ENCODE results near the gene HRH1. TPM values are rescaled to one million over a fixed set of nuclear protein-coding genes. Genes with fewer than 3 reads are reported as not detected.

HRH1 gene
- total RNA-seq, 1 experiment from 2014 or later = 8.7 TPM

DNA sequence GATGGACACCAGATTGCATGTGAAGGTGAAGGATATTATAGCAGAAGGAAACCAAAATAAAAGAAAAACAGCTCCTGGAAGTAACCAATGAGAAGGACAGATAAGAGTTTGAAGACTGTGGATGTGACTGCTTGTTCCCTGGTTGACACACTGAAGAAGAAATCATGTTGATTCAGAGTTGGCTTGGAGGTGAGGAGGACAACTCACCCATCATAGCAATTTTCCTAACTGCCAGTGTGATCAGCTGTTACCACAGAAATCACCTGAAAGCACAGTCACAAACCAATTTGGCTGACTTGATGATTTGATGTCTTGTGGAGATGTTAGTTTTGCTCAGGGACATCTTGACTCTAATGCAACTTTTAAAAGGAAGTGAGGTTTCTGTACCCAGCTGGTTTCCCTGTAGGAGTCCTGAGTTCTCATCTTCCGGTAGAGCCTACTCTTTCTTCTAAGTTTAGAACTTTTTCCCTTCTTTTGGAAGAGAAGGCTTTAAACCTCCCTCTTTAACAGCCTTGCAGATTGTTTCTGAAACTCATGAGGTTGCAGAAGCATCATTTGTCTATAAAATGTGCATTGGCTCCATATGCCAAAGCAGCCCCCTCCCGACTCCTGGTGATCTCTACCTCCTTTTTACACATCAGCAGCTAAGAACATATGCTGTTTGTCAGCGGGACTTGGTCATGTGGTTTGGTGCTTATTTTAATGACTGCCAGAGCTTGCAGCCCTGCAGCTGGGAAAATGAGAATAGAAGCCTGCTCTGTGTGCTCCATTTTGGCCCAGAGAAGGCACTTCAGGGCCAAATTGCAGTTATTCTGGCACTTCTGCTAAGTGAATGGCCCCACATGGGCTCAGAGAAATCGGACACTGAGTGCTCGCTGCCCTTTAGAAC, 128.2 kb downstream of the HRH1 start:
- no peak for DNase-seq (ENCODE audit: low read depth)

DNA sequence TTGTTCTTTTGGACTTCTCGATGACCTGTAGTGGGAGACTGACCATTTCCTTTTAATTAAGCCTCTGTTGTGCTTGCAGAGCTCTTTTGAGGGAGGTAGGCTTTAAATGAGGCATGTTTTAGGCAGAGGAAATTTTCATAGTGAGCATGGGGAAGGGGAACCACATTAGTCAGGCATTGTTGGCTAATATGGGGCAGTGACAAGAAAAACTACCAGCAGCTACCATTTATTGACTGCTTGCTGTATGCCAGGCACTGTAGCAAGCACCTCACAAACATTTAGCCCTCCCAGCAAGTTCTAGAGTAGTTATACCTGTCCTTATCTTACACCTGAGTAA, 128.8 kb downstream of the HRH1 start:
- DNase-seq (ENCODE audit: low read depth) = no peak

DNA sequence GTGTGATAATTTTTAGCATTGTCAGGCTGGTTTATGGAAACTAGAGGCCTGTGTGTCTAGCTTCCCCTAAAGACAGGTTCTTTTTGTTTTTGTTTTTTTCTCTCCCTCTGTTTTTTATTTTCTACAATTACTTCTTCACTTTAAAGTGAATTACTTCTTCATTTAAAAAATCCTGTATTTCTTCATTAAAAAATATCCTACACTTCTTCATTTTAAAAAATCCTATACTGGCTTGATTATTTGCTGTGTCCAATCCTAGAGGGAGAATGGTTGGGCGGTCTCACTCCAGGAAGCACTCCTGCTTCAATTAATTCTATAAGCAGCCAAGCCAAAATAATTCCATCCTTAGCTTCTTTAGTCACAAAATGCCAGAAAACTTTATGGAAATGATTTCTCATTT, 129.7 kb downstream of the HRH1 start:
- no peak for DNase-seq (ENCODE audit: low read depth)

DNA sequence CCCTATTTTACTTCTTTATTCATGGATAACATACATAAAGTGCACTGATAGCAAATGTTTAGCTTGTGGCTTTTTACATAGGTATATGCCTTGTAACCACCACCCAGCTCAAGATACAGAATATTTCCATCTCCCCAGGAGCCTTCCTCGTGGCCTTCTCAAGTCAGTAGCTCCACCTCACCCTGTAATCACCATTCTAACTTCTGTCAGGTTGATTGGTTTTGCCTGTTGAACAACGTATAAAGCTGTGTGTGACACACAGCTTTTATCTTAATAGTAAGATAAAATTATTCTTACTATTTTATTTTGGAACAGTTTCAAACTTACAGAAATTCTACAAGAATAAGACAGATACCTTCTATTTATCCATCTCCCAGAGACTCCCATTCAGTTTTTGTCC, 131.2 kb downstream of the HRH1 start:
- no peak for DNase-seq (ENCODE audit: low read depth)

DNA sequence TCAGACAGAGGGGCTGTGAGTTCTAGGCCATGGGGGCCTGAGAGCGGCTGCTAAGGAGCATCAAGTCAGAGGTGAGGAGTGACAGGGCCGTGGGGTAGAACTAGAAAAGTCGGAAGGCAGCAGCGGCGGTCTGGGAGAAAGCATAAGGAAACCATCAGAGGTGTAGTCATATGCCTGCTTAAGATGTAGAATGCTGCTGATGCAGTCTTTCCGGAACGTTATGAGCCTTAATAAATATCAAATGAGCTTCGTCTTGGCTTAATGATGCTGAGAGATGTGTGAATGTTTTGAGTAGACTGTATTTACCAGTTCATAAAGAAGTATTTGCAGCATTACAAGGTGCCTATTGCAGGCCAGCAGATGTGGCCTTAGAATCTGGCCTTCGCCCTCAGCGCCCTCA, 133.1 kb downstream of the HRH1 start:
- DNase-seq (ENCODE audit: low read depth) = no peak

DNA sequence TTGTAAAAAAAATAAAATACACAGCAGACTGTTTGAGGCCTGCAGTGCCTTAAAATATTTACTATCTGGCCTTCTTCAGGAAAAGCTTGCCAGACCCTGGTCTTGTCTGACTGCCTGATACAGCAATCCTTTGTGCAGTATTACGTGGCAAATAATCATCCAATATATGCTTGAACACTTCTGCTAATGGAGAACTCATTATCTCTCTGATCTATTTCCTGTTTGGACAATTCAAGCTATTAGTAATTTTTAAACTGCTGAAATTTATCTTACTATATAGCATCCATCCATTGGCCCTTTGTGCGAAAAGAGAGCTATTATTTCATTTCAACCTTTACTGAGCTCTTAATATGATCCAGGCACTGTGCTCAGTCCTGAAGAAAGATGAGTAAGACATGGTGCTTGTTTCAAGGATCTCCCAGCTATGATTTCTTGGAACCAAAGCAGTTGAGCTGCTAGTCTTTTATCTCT, 133.8 kb downstream of the HRH1 start:
- DNase-seq (ENCODE audit: low read depth) = peak; percentile 23

DNA sequence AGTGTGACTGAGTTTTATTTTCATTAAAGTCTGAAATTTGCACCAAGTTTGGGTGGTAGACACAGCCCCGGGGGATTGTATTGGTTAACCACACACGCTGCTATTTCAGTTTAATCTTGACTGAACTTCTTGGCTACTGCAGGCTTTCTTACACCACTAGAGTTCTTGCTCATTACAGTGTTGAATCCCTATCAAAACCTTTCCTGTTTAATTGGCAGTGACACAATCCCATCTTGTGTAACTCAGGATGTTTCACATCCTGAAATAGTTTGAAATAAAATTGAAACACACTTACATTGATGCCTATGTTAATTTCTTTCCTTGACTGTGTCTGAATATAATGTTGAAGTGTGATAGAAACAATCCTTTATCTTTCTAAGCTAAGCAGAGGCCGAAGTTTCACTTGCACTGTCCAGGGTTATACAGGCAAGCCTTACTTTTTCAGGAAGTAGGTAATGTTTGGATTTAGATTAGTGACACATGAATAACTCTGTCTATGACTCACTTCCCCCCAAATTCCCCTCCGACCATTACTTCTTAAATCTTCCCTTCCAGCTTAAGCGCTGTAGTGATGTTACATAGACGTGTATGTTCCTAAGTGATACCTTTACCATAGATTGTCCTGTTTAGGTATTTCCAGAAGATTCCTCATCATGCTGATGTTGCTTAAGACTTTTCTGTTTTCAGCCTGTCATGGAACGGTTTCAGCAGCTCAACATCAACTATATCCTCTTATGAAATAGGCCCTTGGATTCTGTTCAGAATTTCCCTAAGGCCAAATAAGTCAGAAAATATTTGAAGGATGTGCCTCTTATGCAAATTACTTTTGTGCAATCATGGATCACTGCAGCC, 134.7 kb downstream of the HRH1 start:
- DNase-seq (ENCODE audit: low read depth) = peak; percentile 84

DNA sequence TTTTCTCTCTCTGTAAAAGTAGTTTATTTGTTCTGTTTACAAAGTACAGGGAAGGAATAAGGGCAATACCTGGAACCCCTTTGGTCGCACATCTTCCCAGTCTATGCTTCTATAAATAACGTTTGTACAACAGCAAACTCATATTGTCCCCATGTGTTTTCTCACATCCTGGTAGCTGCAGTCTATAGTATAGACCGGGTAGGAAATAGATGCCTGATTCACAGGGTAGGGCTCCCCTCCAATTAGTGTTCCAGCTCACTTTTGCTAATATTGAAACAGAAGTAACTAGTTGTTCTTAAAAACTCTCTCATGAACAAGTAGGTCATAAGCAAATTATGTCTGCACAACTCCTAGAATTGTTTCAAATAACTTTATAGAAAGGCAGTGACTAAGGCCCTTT, 135.6 kb downstream of the HRH1 start:
- no peak for DNase-seq (ENCODE audit: low read depth)

DNA sequence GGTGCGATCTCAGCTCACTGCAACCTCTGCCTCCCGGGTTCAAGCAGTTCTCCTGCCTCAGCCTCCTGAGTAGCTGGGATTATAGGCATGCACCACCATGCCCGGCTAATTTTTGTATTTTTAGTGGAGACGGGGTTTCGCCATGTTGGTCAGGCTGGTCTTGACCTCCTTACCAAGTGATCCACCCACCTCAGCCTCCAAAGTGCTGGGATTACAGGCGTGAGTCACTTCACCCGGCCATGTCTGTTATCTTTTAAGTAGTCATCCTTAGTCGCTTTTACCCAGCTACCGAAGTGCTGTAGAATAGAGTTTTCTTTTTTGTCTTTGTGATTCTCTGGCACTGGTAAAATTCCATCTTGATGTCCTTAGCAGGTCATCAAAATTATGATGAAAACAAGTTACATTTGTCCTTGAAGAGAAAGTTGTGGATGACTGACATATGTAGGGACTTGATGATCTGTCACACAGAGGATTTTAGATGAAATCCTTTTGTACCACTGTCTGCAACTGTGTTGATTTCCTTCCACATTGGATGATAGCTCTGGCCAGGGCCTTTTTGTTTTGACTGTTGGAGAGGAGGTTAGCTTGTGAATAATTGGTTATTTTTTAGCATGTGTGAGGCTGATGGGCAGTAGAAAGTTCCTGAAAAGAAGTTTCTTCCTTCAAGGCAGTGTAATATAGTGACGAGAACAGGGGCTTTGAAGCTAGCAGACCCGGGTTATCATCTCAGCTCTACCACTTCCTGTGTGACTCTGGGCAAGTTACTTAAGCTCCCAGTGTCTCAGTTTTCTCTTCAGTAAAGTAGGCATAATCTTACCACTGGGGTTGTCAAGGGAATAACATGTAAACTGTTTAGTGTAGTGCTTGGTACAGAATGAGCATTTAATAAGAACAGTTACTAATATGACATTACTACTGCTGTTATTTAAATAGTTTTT, 136.7 kb downstream of the HRH1 start:
- DNase-seq (ENCODE audit: low read depth) = peak; percentile 81

DNA sequence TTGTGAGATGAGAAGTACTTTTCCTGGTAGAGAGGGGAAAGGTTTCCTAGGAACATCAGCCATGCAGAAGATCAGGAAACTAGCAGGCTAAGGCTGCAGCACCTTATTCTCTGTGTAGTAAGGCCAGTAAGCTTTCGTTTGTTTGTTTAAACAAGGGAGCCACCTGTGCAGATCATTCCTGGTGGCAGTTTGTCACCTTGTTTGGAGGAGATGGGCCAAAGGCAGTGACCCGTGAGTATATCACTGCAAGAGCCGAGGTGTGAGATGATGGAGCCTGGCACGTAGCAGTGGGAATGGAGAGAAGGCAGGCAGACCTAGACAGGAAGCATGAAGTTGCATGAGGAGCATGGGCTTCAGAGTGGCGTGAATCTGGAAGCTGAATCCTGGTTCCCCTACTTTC, 137.5 kb downstream of the HRH1 start:
- no peak for DNase-seq (ENCODE audit: low read depth)

DNA sequence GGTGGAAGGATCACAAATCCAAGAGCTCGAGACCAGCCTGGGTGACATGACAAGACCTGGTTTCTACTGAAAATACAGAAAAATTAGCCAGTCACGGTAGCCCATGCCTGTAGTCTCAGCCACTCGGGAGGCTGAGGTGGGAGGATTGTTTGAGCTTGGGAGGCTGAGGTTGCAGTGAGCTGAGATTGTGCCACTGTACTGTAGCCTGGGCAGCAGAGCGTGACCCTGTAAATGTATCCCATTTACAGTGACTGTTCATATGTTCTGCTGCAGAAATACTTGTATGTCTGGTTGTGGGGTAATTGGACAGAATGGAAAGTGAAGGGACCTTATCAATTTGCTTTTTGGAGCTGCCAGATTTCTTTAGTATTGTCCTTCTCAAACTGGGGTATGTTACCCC, 142.8 kb downstream of the HRH1 start:
- no peak for DNase-seq (ENCODE audit: low read depth)

DNA sequence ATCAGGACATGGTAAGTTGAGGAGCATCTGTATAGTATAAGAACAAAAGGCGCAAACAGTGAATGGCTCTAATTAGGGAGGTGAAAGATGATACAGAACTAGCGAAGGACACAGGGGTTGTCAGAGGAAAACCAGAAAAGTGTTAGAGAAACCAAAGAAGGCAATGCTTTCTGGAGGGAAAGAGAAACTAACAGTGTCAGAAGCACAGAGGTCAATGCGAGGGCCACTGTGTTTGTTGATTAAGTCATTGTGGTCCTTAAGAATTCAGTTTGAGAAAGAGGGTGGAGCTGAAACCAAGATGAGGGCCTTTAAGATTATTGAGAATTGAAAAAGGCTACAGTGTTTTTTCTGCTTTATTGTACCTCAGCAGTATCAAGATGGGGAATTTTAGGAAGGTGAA, 146.7 kb downstream of the HRH1 start:
- no peak for DNase-seq (ENCODE audit: low read depth)

DNA sequence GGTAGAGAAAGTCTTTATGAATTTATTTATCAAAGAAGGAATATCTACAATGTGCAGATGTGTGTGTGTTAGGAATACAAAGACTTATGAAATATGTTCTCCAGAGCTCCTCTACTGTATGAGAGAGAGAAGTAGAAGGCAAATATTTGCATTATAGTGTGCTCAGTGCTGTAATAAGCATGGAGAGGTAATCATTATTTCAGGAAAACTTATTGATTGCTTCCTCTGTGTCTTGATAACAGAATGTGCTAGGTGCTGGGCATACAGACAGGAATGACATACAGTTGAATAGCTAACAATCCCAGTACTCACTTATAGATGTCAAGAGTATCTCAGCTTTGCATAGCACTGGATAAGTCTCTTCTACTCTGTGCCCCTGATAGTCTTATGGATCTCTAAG, 148.2 kb downstream of the HRH1 start:
- DNase-seq (ENCODE audit: low read depth) = no peak

DNA sequence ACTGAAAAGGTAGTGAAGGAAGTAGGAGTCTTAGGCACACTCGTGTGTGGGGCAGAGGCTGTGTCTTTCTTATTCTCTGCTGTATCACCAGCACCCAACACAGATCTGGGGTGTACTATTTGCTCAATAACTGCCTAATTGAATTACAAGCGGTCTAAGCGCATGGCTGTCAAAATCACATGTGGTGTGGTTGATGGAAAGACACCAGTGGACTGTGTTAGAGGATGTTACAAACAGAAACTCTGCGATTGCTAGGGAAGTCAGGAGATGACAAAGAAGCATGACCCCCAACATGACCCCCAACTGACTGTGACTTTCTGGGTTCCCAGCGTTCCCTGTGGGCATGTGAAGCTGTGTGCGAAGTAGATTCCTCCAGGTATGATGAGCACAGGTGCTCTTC, 149.9 kb downstream of the HRH1 start:
- DNase-seq (ENCODE audit: low read depth) = no peak

DNA sequence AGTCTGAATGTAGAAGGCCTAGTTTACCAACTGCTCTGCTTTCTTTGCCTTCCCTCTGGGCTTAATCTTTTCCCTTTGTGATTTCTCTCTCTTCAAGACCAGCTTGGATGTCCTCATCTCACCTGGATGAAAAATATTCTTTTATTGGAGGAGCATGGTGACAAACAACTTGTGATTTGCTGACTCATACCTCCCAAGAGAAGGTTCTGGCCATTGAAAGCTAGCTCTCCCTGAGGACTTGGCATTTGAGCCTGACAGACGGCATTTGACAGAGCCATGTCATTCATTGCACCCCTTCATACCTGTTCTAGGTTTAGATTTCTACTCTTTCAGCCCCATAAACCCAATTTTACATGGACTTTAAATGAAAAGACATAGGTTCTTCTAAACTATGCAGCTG, 151.2 kb downstream of the HRH1 start:
- peak; percentile 17 for DNase-seq (ENCODE audit: low read depth)

DNA sequence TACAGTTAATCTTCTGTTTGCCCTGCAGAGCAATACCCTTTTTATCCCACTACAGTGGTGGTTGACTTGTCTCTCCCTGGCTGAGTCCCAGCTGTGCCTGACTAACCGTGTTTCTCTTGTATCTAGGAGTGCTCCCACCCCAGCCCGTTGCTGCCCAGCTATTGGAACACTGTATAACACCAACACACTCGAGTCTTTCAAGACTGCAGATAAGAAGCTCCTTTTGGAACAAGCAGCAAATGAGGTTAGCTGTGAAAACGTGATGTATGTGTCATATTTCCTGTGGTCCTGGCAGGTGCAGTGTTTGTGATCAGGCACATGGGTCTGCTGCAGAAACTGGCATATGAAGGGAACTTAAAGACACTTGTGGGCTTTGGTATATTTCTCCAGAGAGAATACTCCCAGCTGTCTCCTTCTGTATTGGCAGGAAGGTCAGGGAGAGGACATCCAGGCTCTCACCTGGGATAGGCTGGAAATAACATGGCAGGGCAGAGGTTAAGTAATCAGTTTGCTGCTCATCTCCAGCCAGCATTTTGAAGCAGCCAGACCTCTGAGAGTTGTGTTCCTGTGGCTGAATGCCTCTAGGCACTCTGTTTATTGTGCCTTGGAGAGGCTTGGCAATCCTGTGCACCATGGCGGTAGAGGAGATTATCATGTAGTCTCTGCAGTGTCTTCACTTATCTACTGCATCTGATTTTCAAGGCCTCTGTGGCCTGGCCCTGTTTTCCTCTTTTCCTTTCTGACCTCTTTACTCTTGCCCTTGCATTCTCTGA, 152.7 kb downstream of the HRH1 start:
- peak; percentile 77 for DNase-seq (ENCODE audit: low read depth)

DNA sequence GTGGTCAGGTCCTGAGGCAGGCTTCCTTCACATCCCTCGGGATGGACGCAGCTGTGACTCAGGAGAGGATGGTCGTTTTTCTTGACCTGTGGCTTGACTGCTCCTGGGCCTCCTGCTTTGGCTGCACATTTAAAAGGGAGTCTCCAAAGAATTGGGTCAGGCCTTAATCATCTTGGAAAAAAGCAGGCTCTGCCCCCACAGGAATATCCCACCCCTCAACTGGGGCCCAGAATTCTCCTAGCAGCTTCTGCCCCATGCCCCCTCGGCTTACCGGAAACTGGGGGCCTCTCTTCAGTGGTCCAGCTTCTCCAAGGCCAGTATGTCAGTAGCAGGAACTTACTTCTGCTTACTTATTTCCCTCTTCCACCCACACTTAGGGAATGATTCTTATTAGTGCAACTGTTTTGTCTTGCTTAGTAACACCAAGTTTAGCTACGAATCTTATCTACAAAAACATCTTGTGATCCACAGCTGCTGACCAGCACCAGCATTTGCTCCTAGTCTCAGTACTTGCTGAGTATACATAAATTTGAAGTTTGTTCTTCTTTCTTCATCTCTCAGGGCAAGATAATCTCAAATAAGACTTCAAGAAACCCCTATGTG, 153.6 kb downstream of the HRH1 start:
- no peak for DNase-seq (ENCODE audit: low read depth)

DNA sequence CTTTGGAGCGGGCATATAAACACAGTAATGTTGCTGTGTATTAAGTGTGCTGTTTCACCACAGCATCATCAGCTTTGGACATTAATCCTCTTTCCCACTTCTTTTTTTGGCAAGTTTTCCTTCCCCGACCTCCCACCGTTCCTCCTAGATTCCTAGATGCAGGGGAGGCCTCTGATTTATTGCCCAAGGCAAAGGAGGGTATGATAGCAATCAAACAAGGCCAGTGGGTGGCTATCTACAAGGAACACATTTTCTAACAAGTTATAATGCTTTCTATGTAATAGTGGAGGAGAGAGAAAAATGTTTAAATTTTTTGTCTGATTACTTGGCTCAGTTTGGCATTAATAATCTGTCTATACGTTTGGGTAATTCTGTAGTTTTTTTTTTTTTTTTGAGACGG, 156.0 kb downstream of the HRH1 start:
- no peak for DNase-seq (ENCODE audit: low read depth)

DNA sequence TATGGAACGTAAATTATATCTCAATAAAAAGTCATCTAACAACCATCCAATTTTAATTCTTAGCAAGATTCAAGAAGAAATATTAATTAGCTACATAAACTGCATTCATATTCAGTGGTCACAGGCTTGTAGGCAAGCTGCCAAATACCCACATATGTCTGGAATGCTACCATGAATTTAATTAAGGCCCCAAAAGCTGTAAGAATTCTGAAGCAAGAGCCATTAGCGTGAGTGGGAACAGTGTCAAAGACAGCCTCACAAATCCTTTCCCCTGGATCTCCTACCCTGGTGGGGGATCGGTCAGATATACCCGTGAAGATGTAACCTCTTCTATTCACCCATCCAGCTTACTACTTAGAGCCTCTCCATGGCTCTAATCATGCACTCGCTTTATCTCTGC, 157.9 kb downstream of the HRH1 start:
- DNase-seq (ENCODE audit: low read depth) = no peak
